H1 (cell line): ENCODE data around the gene FOXS1. TPM values are rescaled to one million over a fixed set of nuclear protein-coding genes. Genes with fewer than 3 reads are reported as not detected.
A peak's percentile ranks its signal among the peaks of the same experiment; 100 is the strongest.

Experiments
- CTCF ChIA-PET: fragments of 300-600 bp; sonication (Branson Sonifier 250); formaldehyde crosslinking; loops from one replicate; lab custom pipeline; 2021; ENCODE audit not compliant: partially characterized antibody; lab: Charles Lee
- POLR2A ChIA-PET: fragments of 300-600 bp; sonication (Branson Sonifier 250); formaldehyde crosslinking; loops from one replicate; lab custom pipeline; 2021; ENCODE audit warnings: inconsistent platforms; ENCODE audit not compliant: partially characterized antibody; lab: Charles Lee
- DNase-seq, 2 experiments: peaks; one replicate each; pipeline versions ENCODE4 v3.0.0 to v3.0.0-alpha.2; 2010 to 2022; ENCODE audit warnings: low spot score in 2 of 2, low read depth in 1 of 2, mixed read lengths in 1 of 2
- FAIRE-seq: peaks from 2 replicates; lab custom pipeline; 2011; peaks lifted over from hg19 to GRCh38; lab: Jason Lieb, UNC
- H2AFZ ChIP-seq: 2 replicates; pipeline ENCODE4 v1.8.1; 2012; ENCODE audit warnings: low read length, inconsistent platforms
- H2AK5ac ChIP-seq: 2 replicates; pipeline ENCODE4 v1.6.1; 2013; ENCODE audit warnings: low read depth, low read length
- H2BK120ac ChIP-seq: replicated peaks from 2 replicates; pipeline ENCODE3; 2013; ENCODE audit warnings: low read depth, low read length, inconsistent platforms
- H2BK12ac ChIP-seq: 2 replicates; pipeline ENCODE4 v1.6.1; 2013; ENCODE audit warnings: low read depth, low read length
- H2BK15ac ChIP-seq: 2 replicates; pipeline ENCODE4 v1.6.1; 2013; ENCODE audit warnings: low read length
- H2BK20ac ChIP-seq: 2 replicates; pipeline ENCODE4 v1.6.1; 2013; ENCODE audit warnings: low read length
- H2BK5ac ChIP-seq: 2 replicates; pipeline ENCODE4 v1.6.1; 2013; ENCODE audit warnings: low read depth, low read length
- H3K14ac ChIP-seq: 2 replicates; pipeline ENCODE4 v1.6.1; 2013; ENCODE audit warnings: inconsistent platforms; ENCODE audit not compliant: insufficient read length
- H3K18ac ChIP-seq: 2 replicates; pipeline ENCODE4 v1.6.1; 2013; ENCODE audit warnings: low read length; ENCODE audit errors: extremely low read depth
- H3K23ac ChIP-seq: 2 replicates; pipeline ENCODE4 v1.6.1; 2013; ENCODE audit warnings: inconsistent platforms; ENCODE audit not compliant: insufficient read length
- H3K23me2 ChIP-seq: 2 replicates; pipeline ENCODE4 v1.6.1; 2013; ENCODE audit warnings: low read depth, low read length
- H3K27ac ChIP-seq: 2 replicates; pipeline ENCODE4 v1.6.1; 2011; ENCODE audit warnings: low read depth, low read length, inconsistent platforms
- H3K27me3 ChIP-seq, 4 experiments: replicated peaks in 1 of 4; 1 replicate in 1 of 4; 2 replicates in 3 of 4; pipeline versions ENCODE4 v1.6.1 to v1.8.1; 2011 to 2013; ENCODE audit warnings: low read length in 3 of 4, mild to moderate bottlenecking in 3 of 4, inconsistent platforms in 2 of 4, mixed read lengths in 2 of 4, moderate library complexity in 1 of 4; ENCODE audit not compliant: control insufficient read depth in 3 of 4, insufficient read depth in 3 of 4; ENCODE audit errors: extremely low read depth in 1 of 4
- H3K36me3 ChIP-seq, 4 experiments: 2 replicates each; pipeline versions ENCODE4 v1.6.1 to v1.8.1; 2011 to 2013; ENCODE audit warnings: mild to moderate bottlenecking in 4 of 4, low read length in 3 of 4, moderate library complexity in 2 of 4, control low read depth in 1 of 4, inconsistent platforms in 1 of 4; ENCODE audit not compliant: insufficient read depth in 4 of 4, control insufficient read depth in 2 of 4
- H3K4ac ChIP-seq: replicated peaks from 2 replicates; pipeline ENCODE3; 2013; ENCODE audit warnings: low read length, low read depth, mixed read lengths, inconsistent platforms; ENCODE audit not compliant: insufficient read length
- H3K4me1 ChIP-seq, 4 experiments: replicated peaks in 1 of 4; 1 replicate in 1 of 4; 2 replicates in 3 of 4; pipeline versions ENCODE4 v1.6.1 to v1.8.1; 2011 to 2013; ENCODE audit warnings: low read length in 3 of 4, inconsistent platforms in 2 of 4, mixed read lengths in 1 of 4; ENCODE audit not compliant: insufficient read depth in 4 of 4, control insufficient read depth in 3 of 4
- H3K4me2 ChIP-seq, 2 experiments: 2 replicates each; pipeline versions ENCODE4 v1.6.1 to v1.8.1; 2011 to 2013; ENCODE audit warnings: low read depth in 2 of 2, low read length in 2 of 2, control low read depth in 1 of 2, inconsistent platforms in 1 of 2, mild to moderate bottlenecking in 1 of 2; ENCODE audit not compliant: insufficient read depth in 1 of 2
- H3K4me3 ChIP-seq, 4 experiments: fragments of 200-600, 300-600 bp in 1 of 4; sonication (generic), shearing (Covaris generic), sonication (Bioruptor Twin) in 1 of 4; 2 replicates each; pipeline versions ENCODE4 v1.5.1 to v1.8.1; 2011 to 2016; ENCODE audit warnings: low read length in 4 of 4, low read depth in 3 of 4, control low read depth in 2 of 4, inconsistent platforms in 2 of 4, mild to moderate bottlenecking in 2 of 4, mixed read lengths in 1 of 4, moderate library complexity in 1 of 4; ENCODE audit not compliant: insufficient read depth in 2 of 4; ENCODE audit errors: extremely low read depth in 1 of 4
- H3K56ac ChIP-seq: replicated peaks from 2 replicates; pipeline ENCODE3; 2013; ENCODE audit warnings: low read depth, mild to moderate bottlenecking, mixed read lengths, low read length, inconsistent platforms; ENCODE audit not compliant: insufficient read length
- H3K79me1 ChIP-seq: 2 replicates; pipeline ENCODE4 v1.6.1; 2013; ENCODE audit warnings: low read depth, low read length, control low read depth
- H3K79me2 ChIP-seq, 2 experiments: 2 replicates each; pipeline versions ENCODE4 v1.6.1 to v1.8.1; 2012 to 2013; ENCODE audit warnings: low read length in 2 of 2, mild to moderate bottlenecking in 2 of 2, inconsistent platforms in 1 of 2; ENCODE audit not compliant: insufficient read depth in 2 of 2, control insufficient read depth in 1 of 2
- H3K9ac ChIP-seq, 4 experiments: replicated peaks in 1 of 4; 1 replicate in 1 of 4; 2 replicates in 3 of 4; pipeline versions ENCODE4 v1.6.1 to v1.8.1; 2011 to 2013; ENCODE audit warnings: low read depth in 3 of 4, low read length in 3 of 4, control low read depth in 2 of 4, mild to moderate bottlenecking in 2 of 4, moderate library complexity in 2 of 4, inconsistent platforms in 1 of 4; ENCODE audit errors: extremely low read depth in 1 of 4
- H3K9me3 ChIP-seq, 2 experiments: 2 replicates each; pipeline versions ENCODE4 v1.6.1 to v1.8.1; 2012 to 2013; ENCODE audit warnings: mild to moderate bottlenecking in 2 of 2, moderate library complexity in 2 of 2, control low read depth in 1 of 2, inconsistent platforms in 1 of 2, low read depth in 1 of 2, low read length in 1 of 2, mixed read lengths in 1 of 2; ENCODE audit not compliant: insufficient read depth in 2 of 2
- H4K20me1 ChIP-seq, 2 experiments: replicated peaks in 1 of 2; 2 replicates each; pipeline versions ENCODE3 to v1.8.1; 2011 to 2013; ENCODE audit warnings: inconsistent platforms in 2 of 2, low read length in 2 of 2, mild to moderate bottlenecking in 1 of 2; ENCODE audit not compliant: insufficient read depth in 2 of 2, control insufficient read depth in 1 of 2
- H4K5ac ChIP-seq: 2 replicates; pipeline ENCODE4 v1.6.1; 2013; ENCODE audit warnings: low read length, low read depth, mixed read lengths, inconsistent platforms; ENCODE audit not compliant: insufficient read length
- H4K8ac ChIP-seq: 2 replicates; pipeline ENCODE4 v1.8.0; 2013; ENCODE audit warnings: mild to moderate bottlenecking, moderate library complexity, low read length, inconsistent platforms; ENCODE audit not compliant: insufficient read depth; ENCODE audit errors: extremely low read depth
- H4K91ac ChIP-seq: replicated peaks from 2 replicates; pipeline ENCODE3; 2013; ENCODE audit warnings: low read length, mixed read lengths, inconsistent platforms; ENCODE audit not compliant: insufficient read length
- EP300 ChIP-seq, 2 experiments: IDR thresholded peaks; 1 replicate in 1 of 2; 2 replicates in 1 of 2; pipeline ENCODE4 v1.6.1; 2011 to 2012; ENCODE audit warnings: low read depth in 2 of 2, low read length in 2 of 2, mild to moderate bottlenecking in 2 of 2, borderline replicate concordance in 1 of 2, inconsistent platforms in 1 of 2, moderate library complexity in 1 of 2
- POLR2AphosphoS5 ChIP-seq: IDR thresholded peaks from 2 replicates; pipeline ENCODE4 v1.6.1; 2011; ENCODE audit warnings: low read depth, low read length
- SIX5 ChIP-seq: IDR thresholded peaks from 2 replicates; pipeline ENCODE4 v1.6.1; 2011; ENCODE audit warnings: mild to moderate bottlenecking, low read depth, low read length
- WGBS, 2 experiments: shearing (Covaris generic) in 1 of 2; methylation state at CpG; one replicate each; pipeline versions ENCODE4 v1.1.6 to v1.1.7; 2013 to 2015; ENCODE audit warnings: low lambda C conversion rate in 2 of 2, mixed read lengths in 2 of 2, inconsistent platforms in 1 of 2, low coverage in 1 of 2, missing lambda C conversion rate in 1 of 2; ENCODE audit not compliant: insufficient replicate concordance in 2 of 2, insufficient coverage in 1 of 2, insufficient read length in 1 of 2; ENCODE audit errors: extremely low coverage in 1 of 2, missing lambda C conversion rate in 1 of 2; 5-methylcytosine and 5-hydroxymethylcytosine counted together
- polyA plus RNA-seq, 7 experiments: library from polyadenylated mRNA; depleted of rRNA in 3 of 7; stranded (reverse) in 5 of 7; unstranded in 2 of 7; fragments of >200 nt in 5 of 7; fragments of 200-250 nt in 2 of 7; gene quantifications; 1 replicate in 5 of 7; 2 replicates in 1 of 7; 4 replicates in 1 of 7; pipeline versions ENCODE4 v1.2.1 to v1.2.3, GENCODE V29; 2011 to 2013; ENCODE audit warnings: missing spikeins in 2 of 7, mixed read lengths in 2 of 7
- total RNA-seq: library from RNA; stranded (reverse); fragmentation: NEBNext Ultra II Directional; extraction: Animal tissue kit (Norgen Biotek cat#: 25700); gene quantifications from 2 replicates; pipeline ENCODE4 v1.2.1, GENCODE V29; 2021

Gene FOXS1
- total and polyA plus RNA-seq, 2 of the 8 experiments (the other 6 are each of a cell fraction or from before 2014, with no cell fraction given), result 0.45 TPM; not detected in 1

GRCh38 chr20:31803552-31804291 lies 41.7 kb downstream of the FOXS1 start:
- Histone ChIP-seq H3K27me3 (no peaks in the 10 kb centered on the region), H4K91ac (no peak overlapping the region), H2BK120ac (no peak overlapping the region), H3K4me2 (no peak overlapping the region), H4K20me1 (peaks cover 0 to 2% of the 10 kb centered on the region in 2 experiments), H2BK12ac (no peak overlapping the region), H3K79me1 (no peaks in the 10 kb centered on the region), H2BK5ac (no peak overlapping the region), H2AK5ac (no peak overlapping the region), H3K9ac (no peak overlapping the region), H3K23ac (no peak overlapping the region), H2BK15ac (no peak overlapping the region), H3K9me3 (no peaks in the 10 kb centered on the region), H4K5ac (no peak overlapping the region), H2AFZ (no peak overlapping the region), H3K4me1 (no peaks in the 10 kb centered on the region), H4K8ac (no peak overlapping the region), H3K18ac (no peak overlapping the region), H3K14ac (no peak overlapping the region), H2BK20ac (no peak overlapping the region), H3K4me3 (no peak overlapping the region), H3K56ac (no peak overlapping the region), H3K23me2 (no peaks in the 10 kb centered on the region), H3K27ac (no peak overlapping the region), H3K4ac (no peak overlapping the region), H3K36me3 (peaks cover 23 to 52% (median 27%) of the 10 kb centered on the region in 4 experiments), H3K79me2 (no peaks in the 10 kb centered on the region)
- FAIRE-seq, result no peak
- DNase-seq, result no peak
- CTCF ChIA-PET, result interaction anchor here (0.7 to 1.0 kb wide), 2 partner anchors 11 to 178 kb away, joined by 4 read pairs; no protein-coding TSS in a partner anchor
- POLR2A ChIA-PET, result interaction anchor here (0.7 kb wide), 1 partner anchor 231 kb away, joined by 4 read pairs; no protein-coding TSS in a partner anchor
- peak; percentile 48; the same call in 1 of the 2 replicates for TF ChIP-seq POLR2AphosphoS5
- TF ChIP-seq SIX5, result no peak
- no peak for TF ChIP-seq EP300 (IDR thresholded peaks at IDR 0.05; ENCODE audit: borderline replicate concordance in 1 of 2, low read depth in 2 of 2, low read length in 2 of 2)
- 86% methylated on average over 7 of the region's 7 CpGs; no CpG with 5 or more reads in 1 of the 2 experiments for WGBS, 2 experiments
